Activated T-cell treated with anti-CD3 and anti-CD28 coated beads, Interleukin-2, amount 50 U/mL, for 1 hour (primary cell): ENCODE measurements around the gene SPTBN2.
"Not testable (repeated sequence)": the region's sequence is repeated elsewhere in the genome, so short reads cannot be mapped to it uniquely, and the experiment has no call there.

Experiments used
- DNase-seq: peaks from one replicate; pipeline ENCODE4 v3.0.0-alpha.2; 2020

The SPTBN2 gene

DNA sequence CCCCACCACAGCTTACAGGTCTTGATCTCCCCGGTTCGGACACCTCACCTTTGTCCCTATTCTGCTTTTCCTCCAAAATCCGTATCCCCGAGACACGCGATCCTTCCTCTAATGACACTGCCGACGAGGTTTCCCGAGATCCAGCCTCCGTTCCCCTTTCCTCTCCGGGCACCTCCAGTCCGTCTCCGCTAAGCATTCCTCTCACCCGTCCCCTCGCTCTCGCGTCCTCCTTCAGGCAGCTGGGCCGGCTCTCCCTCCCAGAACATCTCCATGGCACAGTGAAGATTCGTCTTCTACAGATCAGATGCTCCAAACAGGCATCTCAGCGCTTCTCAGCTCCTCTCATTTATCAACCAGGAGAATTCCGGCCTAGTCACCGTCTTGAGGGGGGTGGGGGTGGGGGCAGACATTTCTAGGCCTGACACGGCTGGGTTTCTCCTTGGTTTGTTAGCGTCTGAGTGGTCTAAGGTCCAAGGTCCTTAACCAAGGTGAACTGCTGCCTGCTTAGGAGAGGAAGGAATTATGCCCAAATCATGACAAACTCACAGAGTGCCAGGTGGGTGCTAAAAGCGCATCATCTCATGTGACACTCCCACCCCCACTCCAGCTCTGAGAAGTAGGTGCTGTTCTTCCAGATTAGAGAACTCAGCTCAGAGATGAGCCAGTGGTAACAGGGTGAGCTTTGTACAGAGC is at the start of gene SPTBN2:
Gene SPTBN2 (minus strand): TSS at position 524 of the 693 bp plus-strand sequence. CDS start 7,976 bp downstream, outside the sequence.
- DNase-seq: no peak

DNA sequence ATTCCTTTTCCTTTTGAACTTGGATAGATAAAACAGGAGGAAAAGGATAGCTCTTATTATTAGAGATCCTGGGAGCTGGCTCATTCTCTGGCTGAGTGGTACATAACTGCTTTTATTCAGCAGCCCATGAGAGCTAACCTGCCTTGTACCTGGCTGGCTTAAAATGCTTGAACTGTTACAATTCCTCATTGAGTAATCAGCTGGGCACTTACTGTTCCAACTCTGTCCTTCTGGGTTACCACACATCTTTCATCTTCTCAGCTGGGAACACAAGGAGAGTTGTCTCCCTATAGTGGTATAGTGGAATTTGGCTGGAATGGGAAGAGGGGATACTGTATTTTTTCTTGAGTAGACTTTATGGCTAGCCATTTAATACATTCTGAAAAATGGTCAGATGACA is 39.8 kb upstream of the SPTBN2 start:
- DNase-seq: no peak

GRCh38 chr11:66768088-66768521 is 39.1 kb upstream of the SPTBN2 start:
- no peak for DNase-seq

DNA sequence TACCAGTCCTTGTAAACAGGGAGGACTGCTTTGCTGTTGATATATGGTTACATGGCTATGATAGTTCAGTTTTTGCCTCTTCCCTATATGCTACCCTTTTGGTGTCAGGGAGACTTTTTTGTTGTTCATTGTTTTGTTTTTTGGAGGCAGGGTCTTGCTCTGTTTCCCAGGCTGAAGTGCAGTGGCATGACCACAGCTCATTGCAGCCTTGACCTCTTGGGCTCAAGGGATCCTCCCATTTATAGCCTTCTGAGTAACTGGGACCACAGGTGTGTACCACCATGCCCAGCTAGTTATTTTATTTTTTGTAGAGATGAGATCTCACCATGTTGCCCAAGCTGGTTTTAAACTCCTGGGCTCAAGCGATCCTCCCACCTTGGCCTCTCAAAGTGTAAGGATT is 38.6 kb upstream of the SPTBN2 start:
- no peak for DNase-seq

DNA sequence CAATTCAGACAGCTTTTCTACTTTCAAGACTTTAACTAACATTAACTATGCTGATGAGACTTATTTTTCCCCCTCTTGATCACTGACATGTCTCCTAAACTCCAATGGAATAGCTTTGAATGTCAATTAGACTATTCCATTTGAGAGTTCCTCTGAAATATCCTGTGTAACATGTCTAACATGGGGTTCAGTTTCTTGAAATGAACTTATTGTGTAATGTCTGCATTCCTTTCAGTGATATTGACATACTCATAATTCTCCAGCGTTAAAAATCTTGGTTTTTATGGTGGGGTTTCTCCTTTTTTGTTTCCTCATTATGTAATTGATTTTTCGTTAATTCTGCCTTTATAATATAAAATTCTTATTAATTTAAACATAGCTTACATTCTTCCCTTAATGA is 37.7 kb upstream of the SPTBN2 start:
- no peak for DNase-seq

- no peak for DNase-seq
Observed at GRCh38 chr11:66762088-66762487, 33.1 kb upstream of the SPTBN2 start.

DNA sequence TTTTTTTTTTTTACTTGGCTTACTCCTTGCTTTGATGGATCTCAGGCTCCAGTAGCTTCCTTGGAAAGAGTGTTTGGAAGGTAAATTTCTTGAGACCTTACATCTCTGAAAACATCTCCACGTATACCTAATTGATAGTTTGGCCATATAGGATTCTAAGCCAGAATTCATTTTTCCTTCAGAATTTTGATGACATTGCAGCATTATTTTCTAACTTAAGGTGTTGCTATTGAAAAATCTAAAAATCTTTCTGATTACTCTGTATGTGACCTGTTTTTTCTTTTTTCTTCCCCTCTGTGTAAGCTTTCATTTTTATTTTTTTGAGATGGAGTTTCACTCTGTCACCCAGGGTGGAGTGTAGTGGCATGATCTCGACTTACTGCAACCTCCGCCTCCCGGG is 23.1 kb upstream of the SPTBN2 start:
- no peak for DNase-seq

- DNase-seq: no peak
Observed at GRCh38 chr11:66749091-66749490, 20.1 kb upstream of the SPTBN2 start.

DNA sequence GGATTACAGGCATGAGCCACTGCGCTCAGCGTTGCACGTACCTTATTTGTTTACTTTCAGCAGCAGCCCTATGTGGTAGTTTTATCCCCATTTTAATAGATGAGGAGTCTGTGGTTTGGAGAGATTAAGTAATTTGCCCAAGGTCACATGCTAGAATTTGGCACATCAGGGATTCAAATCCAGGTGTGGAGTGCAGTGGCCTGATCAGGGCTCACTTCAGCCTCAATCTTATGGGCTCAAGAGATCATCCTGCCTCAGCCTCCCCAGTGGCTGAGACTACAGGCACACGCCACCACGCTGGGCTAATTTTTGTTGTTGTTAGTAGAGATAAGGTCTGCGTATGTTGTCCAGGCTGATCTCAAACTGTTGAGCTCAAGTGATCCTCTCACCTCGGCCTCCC is 18.5 kb upstream of the SPTBN2 start:
- no peak for DNase-seq

- DNase-seq: peak; percentile 53
Observed at GRCh38 chr11:66745356-66746235, 16.6 kb upstream of the SPTBN2 start.

DNA sequence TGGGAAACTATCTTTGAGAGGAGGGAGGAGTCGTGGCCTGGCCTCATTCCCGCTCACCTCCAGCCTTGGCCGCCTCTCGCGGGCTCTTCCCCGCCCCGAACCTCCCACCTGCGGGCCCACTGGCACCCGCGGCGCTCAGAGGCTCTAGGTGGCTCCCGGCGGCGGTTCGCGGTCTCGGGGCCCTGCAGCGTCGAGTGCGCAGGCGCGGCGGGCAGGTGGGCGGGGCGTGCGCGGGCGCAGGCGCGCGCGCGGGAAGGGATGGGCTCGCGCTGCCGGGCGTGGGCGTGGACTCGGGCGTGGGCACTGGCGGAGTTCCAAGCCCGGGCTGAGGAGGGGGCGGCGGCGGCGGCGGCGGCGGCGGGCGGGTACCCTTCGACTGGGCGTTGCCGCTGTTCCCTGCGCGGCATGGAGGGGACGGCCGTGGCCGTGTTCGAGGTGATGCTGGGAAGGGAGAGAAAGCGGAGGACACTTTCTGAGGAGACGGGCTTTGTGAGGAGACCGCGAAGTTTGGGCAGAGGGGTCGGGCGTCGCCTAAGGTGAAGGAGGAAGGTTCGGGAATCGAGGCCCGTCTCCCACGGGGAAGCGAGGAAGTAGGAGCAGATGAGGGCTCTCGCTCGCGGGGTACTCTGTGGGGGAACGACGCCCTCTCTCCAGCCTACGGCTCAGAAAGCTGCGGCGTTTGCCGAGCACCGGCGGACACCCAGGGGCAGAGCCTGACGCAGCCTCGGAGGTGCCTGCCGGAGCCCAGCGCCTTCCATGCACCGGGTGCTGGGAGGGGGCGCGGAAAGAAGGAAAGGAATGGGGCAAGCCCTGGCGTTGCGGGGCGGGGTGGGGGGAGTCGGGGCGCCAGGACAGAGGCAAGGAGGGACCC is 15.7 kb upstream of the SPTBN2 start:
- peak; percentile 90 for DNase-seq

DNA sequence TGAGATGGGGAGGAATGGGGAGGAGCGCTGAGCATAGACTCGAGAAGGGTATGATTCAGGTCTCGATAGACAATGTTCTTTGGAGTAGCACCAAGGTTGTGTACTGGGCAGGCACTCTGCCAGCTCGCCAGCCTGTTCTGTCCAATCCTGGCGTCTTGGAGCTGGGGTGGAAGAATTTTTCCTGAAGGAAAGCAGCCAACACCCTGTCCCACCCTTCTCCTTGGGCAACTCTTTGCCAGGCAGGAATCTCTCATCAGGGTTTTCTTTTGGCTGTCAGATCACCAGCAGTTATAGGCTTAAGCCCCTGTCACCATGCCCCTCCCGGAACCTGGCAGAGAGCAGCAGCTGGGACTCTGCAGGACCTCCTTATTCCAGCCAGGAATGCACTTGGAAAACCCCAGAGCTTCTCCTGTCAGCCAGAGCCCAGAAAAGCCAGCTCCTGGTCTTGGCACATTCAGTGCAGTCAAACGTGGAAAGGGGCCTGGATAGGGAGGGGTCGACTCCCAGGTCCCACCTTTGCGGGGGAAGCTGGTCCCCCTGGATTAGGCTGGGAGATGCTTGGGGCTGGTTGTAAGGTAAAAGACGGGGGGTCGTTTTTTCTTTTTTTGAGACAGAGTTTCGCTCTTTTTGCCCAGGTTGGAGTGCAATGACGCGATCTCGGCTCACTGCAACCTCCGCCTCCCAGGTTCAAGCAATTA is 14.4 kb upstream of the SPTBN2 start:
- DNase-seq: no peak

DNA sequence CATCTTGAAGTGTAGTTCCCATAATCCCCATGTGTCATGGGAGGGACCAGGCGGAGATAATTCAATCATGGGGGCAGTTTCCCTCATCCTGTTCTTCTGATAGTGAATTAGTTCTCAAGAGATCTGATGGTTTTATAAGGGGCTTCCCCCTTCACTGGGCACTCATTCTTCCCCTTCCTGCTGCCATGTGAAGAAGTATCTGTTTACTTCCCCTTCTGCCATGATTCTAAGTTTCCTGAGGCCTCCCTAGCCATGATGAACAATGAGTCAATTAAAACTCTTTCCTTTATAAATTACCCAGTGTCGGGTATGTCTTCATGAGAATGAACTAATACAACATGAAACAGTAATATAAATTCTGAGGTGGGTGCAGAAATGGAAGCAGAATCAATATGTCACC is 12.1 kb upstream of the SPTBN2 start:
- DNase-seq: no peak

DNA sequence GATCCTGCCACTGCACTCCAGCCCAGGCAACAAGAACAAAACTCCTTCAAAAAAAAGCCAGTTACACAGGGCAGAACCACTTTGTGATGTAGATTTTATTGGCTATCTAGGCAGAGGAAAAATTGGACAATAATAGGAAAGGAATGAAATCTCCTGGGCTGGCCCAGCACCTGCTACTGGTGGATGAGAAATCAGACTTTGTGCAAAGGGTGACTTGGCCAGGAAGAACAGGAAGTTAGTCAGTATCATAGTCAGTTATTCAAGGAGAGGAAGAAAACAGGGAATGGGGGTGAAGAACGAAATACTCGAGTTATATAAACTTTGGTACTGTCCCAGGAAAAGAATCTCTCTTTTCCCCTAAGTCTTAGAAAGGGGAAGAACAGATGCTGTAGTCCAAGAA is 11.0 kb upstream of the SPTBN2 start:
- DNase-seq: no peak

GRCh38 chr11:66734215-66734614 is 5.2 kb upstream of the SPTBN2 start:
- DNase-seq: no peak

GRCh38 chr11:66729447-66729846 is 431 bp upstream of the SPTBN2 start:
- no peak for DNase-seq

DNA sequence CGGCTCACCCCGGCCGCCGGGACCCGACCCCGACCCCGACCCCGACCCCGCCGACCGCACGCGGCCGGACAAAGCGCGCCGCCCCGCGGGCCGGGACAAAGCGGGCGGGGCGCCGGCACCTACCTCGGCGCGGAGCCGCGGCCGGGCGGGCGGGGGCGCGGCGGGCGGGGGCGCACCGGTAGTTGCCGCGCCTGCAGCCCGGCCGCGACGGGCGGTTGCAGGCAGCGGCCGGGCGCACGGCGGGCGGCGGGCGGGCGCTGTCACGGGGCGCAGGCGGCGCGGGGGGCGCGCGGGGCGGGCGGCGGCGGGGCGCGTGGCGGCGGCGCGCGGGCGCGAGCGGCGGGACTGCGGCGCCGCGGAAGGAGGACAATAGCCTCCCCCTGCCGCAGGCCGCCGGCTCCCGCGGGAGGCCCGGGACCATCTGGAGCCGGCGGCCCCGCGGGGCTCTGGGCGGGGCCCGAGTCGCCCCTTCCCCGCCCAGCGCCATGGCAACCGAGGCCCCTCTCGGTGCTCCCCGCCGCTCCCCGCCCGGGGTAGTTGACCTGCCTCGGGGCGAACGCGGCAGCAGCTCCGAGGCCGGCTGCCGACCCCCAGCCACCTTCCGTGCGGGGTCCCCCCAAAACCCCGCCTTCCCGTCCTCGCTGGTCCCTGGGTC is 851 bp downstream of the SPTBN2 start:
- DNase-seq: no peak

- DNase-seq: peak; percentile 31
Observed at GRCh38 chr11:66727282-66728037, 1.6 kb downstream of the SPTBN2 start.

- DNase-seq: no peak
Observed at GRCh38 chr11:66725647-66726046, 3.4 kb downstream of the SPTBN2 start.

- DNase-seq: no peak
Observed at GRCh38 chr11:66725114-66725513, 3.9 kb downstream of the SPTBN2 start.

- DNase-seq: not testable (repeated sequence)
Observed at GRCh38 chr11:66724167-66724566, 4.8 kb downstream of the SPTBN2 start.
